ENCODE data around the gene CEP83. TPM values are rescaled to one million over a fixed set of nuclear protein-coding genes. Genes with fewer than 3 reads are reported as not detected.
"Not testable (repeated sequence)": the region's sequence is repeated elsewhere in the genome, so short reads cannot be mapped to it uniquely, and the experiment has no call there.

CEP83 gene
- total RNA-seq, 2 donors from 2014 or later, result 22.0 to 26.2 TPM

DNA sequence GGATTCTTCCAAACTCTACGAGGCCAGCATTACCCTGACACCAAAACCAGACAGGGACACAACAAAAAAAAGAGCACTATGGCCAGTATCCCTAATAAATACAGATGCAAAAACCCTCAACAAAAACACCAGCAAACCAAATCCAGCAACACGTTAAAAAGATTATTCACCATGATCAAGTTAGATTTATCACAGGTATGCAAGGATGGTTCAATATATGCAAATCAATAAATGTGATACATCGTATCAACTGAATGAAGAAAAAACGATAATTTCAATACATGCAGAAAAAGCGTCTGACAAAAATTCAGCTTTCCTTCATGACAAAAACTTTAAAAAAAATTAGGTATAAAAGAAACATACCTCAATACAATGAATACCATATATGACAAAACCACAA, 99.9 kb downstream of the CEP83 start:
- peaks cover 70 to 86% of the 10 kb centered on the region in 2 donors for H3K36me3 Mint-ChIP-seq
- H3K9me3 Mint-ChIP-seq, result peaks cover 22 to 24% of the 10 kb centered on the region in 2 donors

DNA sequence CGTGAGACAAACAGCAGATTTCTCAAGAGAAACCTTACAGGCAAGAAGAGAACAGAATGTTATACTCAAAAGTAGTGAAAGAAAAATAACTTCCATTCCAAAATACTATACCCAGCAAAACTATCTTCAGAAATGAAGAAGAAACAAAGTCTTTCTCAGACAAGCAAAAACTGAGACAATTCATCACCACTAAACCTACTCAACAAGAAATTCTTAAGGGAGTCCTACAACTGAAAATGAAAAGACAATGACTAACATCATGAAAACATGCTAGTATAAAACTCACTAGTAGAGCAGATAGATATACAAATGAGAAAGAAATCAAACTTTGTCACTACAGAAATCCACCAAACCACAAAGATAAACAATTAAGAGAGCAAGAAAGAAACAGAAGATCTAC, 106.5 kb downstream of the CEP83 start:
- ATAC-seq, result peak in 1 of 2 donors; percentile 66
- H3K36me3 Mint-ChIP-seq, result peaks cover 81 to 93% of the 10 kb centered on the region in 2 donors
- no peak overlapping the region for H3K27ac Mint-ChIP-seq

More for the DNA sequence above, 99.9 kb downstream of the CEP83 start:
- DNase-seq (ENCODE audit: low spot score in 2 of 2), result no peak
- ATAC-seq, result no peak
- H3K27ac Mint-ChIP-seq, result no peak overlapping the region

GRCh38 chr12:94340573-94340972, 119.1 kb downstream of the CEP83 start:
- DNase-seq (ENCODE audit: low spot score in 2 of 2) (no peak), ATAC-seq (no peak)
- peaks cover 2 to 5% of the 10 kb centered on the region in 2 donors for H3K36me3 Mint-ChIP-seq
- no peaks in the 10 kb centered on the region for H3K9me3 Mint-ChIP-seq
- H3K27ac Mint-ChIP-seq, result no peak overlapping the region

More for the DNA sequence above, 106.5 kb downstream of the CEP83 start:
- H3K9me3 Mint-ChIP-seq, result peaks cover 28 to 38% of the 10 kb centered on the region in 2 donors
- no peak for DNase-seq (ENCODE audit: low spot score in 2 of 2)

DNA sequence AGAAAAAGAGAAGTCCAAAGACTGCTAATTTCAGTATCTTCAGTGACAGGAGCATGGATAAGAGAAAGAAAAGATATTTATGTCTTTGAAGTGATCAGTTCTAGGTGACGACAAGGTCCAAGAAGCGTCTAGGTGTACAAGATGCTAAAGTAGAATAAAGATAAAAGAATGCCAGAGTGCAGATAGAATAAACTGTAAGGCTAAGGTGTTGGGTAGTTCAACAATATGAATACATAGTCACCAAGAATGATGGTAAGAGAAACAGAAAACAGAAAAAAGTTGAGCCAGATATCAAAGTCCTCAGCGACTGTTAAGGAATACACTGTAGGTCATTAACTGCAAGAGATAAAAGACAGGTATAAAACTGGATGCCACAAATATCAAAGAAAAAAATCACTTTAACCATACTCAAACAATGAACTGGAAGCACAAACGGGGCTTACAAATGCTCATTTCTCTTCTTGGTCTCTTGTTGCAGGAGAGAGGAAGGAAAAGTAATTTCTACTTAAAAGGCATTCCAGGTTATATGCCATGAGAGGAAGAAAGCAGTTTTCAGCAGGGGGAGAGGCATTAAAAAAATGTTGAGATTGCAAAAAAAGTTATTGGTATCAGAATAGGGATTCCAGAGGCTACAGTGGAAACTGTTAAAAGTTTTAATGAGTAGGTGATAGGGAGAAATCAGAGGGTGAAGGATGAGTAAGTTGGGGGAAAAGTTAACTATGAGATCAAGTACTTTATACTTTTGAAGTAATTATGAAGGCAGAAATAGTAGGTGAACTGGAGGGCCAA, 121.5 kb downstream of the CEP83 start:
- no peaks in the 10 kb centered on the region for H3K36me3 Mint-ChIP-seq
- no peak for ATAC-seq
- no peak overlapping the region for H3K27ac Mint-ChIP-seq
- DNase-seq (ENCODE audit: low spot score in 2 of 2), result no peak
- H3K9me3 Mint-ChIP-seq, result no peaks in the 10 kb centered on the region

DNA sequence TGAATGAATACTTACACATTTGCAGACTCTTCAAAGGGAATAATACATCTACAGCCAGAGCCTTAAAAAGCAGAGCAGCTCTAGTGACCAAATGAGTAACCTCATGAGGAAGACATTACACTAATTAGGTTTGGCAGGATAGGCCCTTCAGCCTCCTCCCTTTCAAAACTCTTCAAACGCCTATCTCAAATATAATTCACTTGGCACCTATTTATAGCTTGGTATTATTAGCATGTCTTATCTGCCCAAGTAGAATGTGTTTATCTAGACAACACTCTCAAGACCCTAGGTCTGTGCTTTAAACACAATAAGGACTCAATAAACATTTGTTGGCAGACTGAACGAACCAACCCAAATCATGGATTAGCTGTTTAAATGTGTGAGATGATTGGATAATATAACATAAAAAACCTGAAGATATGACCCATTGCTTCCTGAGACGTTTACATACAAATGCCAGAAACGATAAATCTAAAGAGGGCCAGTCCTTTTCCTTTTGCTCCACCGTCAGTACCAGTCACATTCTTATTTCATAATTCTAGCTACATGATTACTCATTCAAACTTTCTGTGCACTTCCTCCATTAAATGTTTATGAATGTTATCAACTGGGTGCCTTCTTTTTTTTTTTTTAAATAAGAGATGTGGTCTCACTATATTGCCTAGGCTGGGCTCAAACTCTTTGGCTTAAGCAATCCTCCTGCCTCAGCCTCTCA, 123.3 kb downstream of the CEP83 start:
- no peak for ATAC-seq
- no peak for DNase-seq (ENCODE audit: low spot score in 2 of 2)
- no peak overlapping the region for H3K27ac Mint-ChIP-seq
- H3K9me3 Mint-ChIP-seq, result no peaks in the 10 kb centered on the region
- H3K36me3 Mint-ChIP-seq, result peaks cover 6% of the 10 kb centered on the region in 2 donors

- Mint-ChIP-seq H3K27ac (no peak overlapping the region), H3K36me3 (peaks cover 15 to 21% of the 10 kb centered on the region in 2 donors), H3K9me3 (no peaks in the 10 kb centered on the region)
- no peak for ATAC-seq
- no peak for DNase-seq (ENCODE audit: low spot score in 2 of 2)
These were observed 126.3 kb downstream of the CEP83 start for GRCh38 chr12:94333396-94333795.

GRCh38 chr12:94329366-94329765, 130.3 kb downstream of the CEP83 start:
- ATAC-seq (no peak), DNase-seq (ENCODE audit: low spot score in 2 of 2) (no peak)
- H3K27ac Mint-ChIP-seq, result peak overlapping the region in 1 of 2 donors; percentile 70
- no peaks in the 10 kb centered on the region for H3K9me3 Mint-ChIP-seq
- peaks cover 48 to 57% of the 10 kb centered on the region in 2 donors for H3K36me3 Mint-ChIP-seq

DNA sequence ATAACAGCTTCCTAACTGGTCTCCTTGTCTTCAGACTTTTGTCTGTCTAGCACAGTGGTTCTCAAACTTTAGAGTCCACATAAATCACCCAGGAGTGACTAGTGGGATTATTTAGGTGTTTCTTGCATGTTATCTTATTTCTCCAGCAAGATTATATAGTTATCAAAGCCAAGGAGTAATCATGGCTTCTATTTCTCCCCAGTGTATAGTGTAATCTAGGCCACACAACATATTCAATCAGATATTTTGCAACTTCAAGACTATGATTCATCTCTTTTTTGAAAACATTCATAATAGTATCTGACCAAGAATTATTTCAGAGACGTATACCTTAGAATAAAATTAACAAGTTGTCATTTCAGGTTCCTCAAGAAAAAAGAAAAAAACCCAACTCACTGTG, 131.9 kb downstream of the CEP83 start:
- DNase-seq (ENCODE audit: low spot score in 2 of 2) (no peak), ATAC-seq (peak in 1 of 2 donors; percentile 34)
- peak overlapping the region; percentile 15 to 46 for H3K27ac Mint-ChIP-seq
- peaks cover 58 to 66% of the 10 kb centered on the region in 2 donors for H3K36me3 Mint-ChIP-seq
- no peaks in the 10 kb centered on the region for H3K9me3 Mint-ChIP-seq

GRCh38 chr12:94326727-94327126, 132.9 kb downstream of the CEP83 start:
- Mint-ChIP-seq H3K36me3 (peaks cover 63 to 73% of the 10 kb centered on the region in 2 donors), H3K9me3 (peaks cover 0 to under 1% of the 10 kb centered on the region in 2 donors), H3K27ac (peak overlapping the region in 1 of 2 donors; percentile 73)
- DNase-seq (ENCODE audit: low spot score in 2 of 2) (peak in 1 of 2 donors; percentile 13), ATAC-seq (peak; percentile 94 to 95)

DNA sequence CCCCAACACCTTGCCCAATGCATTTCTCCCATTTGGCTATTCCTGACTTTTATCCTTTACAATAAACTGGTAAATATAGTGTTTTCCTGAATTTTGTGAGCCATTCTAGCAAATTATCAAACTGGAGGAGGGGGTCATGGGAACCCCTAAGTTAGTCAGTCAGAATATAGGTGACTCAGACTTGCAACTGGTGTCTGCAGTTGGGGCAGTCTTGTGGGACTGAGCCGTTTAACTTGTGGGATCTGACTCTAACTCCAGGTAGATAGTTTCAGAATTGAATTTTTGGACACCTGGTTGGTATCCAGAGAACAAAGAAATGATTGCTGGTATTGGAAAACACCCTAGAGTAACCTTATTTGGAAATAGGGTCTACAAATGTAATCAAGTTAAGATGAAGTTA, 133.4 kb downstream of the CEP83 start:
- no peak for DNase-seq (ENCODE audit: low spot score in 2 of 2)
- Mint-ChIP-seq H3K9me3 (peaks cover 3 to 5% of the 10 kb centered on the region in 2 donors), H3K27ac (peak overlapping the region in 1 of 2 donors; percentile 73), H3K36me3 (peaks cover 65 to 73% of the 10 kb centered on the region in 2 donors)
- ATAC-seq, result peak; percentile 37 to 63

- no peak overlapping the region for H3K27ac Mint-ChIP-seq
- H3K36me3 Mint-ChIP-seq, result peaks cover 85% of the 10 kb centered on the region in 2 donors
- no peak for DNase-seq (ENCODE audit: low spot score in 2 of 2)
- no peak for ATAC-seq
- peaks cover 38 to 41% of the 10 kb centered on the region in 2 donors for H3K9me3 Mint-ChIP-seq
These were observed 137.3 kb downstream of the CEP83 start for GRCh38 chr12:94322346-94322745.

DNA sequence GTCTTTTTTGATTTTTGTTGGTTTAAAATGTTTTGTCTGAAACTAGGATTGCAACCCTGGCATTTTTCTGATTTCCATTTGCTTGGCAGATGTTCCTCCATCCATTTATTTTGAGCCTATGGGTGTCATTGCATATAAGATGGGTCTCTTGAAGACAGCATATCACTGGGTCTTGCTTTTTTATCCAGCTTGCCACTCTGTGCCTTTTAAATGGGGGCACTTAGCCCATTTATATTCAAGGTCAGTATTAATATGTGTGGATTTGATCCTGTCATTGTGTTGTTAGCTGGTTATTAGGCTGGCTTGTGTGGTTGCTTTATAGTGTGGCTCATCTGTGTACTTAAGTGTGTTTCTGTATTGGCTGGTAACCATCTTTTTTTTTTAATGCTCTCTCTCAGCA, 139.6 kb downstream of the CEP83 start:
- Mint-ChIP-seq H3K9me3 (peaks cover 46 to 48% of the 10 kb centered on the region in 2 donors), H3K27ac (no peak overlapping the region), H3K36me3 (peaks cover 70 to 74% of the 10 kb centered on the region in 2 donors)
- DNase-seq (ENCODE audit: low spot score in 2 of 2) (no peak), ATAC-seq (no peak)

- Mint-ChIP-seq H3K27ac (no peak overlapping the region), H3K36me3 (peaks cover 58% of the 10 kb centered on the region in 2 donors), H3K9me3 (peaks cover 46 to 48% of the 10 kb centered on the region in 2 donors)
- no peak for DNase-seq (ENCODE audit: low spot score in 2 of 2)
- ATAC-seq, result no peak
These were observed 141.5 kb downstream of the CEP83 start for GRCh38 chr12:94318181-94318580.

DNA sequence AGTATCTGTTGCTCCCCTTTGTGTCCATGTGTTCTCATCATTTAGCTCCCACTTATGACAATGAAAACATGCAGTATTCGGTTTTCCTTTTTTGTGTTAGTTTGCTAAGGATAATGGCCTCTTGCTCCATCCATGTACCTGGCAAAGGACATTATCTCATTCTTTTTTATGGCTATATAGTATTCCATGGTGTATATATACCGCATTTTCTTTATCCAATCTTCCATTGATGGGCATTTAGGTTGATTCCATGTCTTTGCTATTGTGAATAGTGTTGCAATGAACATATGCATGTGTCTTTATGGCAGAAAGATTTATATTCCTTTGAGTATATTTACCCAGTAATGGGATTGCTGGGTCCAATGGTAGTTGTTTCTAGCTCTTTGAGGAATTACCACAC, 143.1 kb downstream of the CEP83 start:
- ATAC-seq; DNase-seq (ENCODE audit: low spot score in 2 of 2); H3K27ac Mint-ChIP-seq: not testable (repeated sequence)
- peaks cover 50 to 53% of the 10 kb centered on the region in 2 donors for H3K36me3 Mint-ChIP-seq
- peaks cover 46% of the 10 kb centered on the region in 2 donors for H3K9me3 Mint-ChIP-seq

DNA sequence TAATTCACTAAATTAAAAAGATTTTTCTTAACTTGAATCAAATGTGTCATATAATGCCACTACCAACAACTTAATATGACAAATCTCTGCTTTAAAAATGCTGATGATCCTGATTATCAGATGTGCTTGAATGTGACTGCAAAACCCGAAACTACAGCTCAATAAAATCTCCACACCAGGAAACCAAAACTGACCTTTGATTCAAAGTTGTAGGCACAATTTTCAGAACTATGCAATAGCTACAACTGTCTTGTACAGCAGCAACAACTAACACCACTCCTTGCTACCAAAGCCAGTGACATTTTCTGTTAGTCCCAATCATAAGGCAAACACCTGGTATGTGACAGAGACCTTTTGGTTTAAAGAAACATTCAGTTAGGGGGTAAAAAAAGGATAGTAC, 147.3 kb downstream of the CEP83 start:
- DNase-seq (ENCODE audit: low spot score in 2 of 2) (no peak), ATAC-seq (no peak)
- H3K36me3 Mint-ChIP-seq, result peaks cover 21 to 41% of the 10 kb centered on the region in 2 donors
- no peak overlapping the region for H3K27ac Mint-ChIP-seq
- peaks cover 7 to 8% of the 10 kb centered on the region in 2 donors for H3K9me3 Mint-ChIP-seq

DNA sequence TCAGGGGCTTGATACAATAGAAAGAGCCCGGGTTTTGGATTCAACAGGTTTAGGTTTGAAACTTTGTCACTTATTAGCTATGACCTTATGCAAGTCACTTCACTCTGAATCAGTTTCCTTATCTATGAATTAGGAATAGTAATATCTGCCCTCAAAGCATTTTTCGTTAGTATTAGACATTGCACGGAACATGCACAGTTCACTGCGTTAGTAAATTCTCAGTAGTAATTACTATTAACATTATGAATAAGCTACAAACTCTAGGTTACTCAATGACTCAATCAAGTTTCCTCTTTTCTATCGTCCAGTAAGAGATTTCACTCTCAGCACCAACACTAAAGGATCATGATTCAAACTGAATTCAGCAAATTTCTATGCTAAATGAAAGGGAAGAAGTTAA, 150.3 kb downstream of the CEP83 start:
- ATAC-seq (peak in 1 of 2 donors; percentile 36), DNase-seq (ENCODE audit: low spot score in 2 of 2) (no peak)
- Mint-ChIP-seq H3K27ac (no peak overlapping the region), H3K36me3 (peaks cover 31 to 57% of the 10 kb centered on the region in 2 donors), H3K9me3 (no peaks in the 10 kb centered on the region)

GRCh38 chr12:94308612-94309011, 151.1 kb downstream of the CEP83 start:
- Mint-ChIP-seq H3K9me3 (no peaks in the 10 kb centered on the region), H3K36me3 (peaks cover 33 to 59% of the 10 kb centered on the region in 2 donors), H3K27ac (no peak overlapping the region)
- no peak for ATAC-seq
- no peak for DNase-seq (ENCODE audit: low spot score in 2 of 2)

All from activated naive CD4-positive, alpha-beta T cell treated with anti-CD3 and anti-CD28 coated beads, Interleukin-2, amount 50 U/mL, for 72 hours (primary cell).